Suprapubic skin (tissue), 4 donors: Measurements from ENCODE around the gene DHX30.

Experiments
- CTCF ChIP-seq, 2 donors: fragments of 200-600 bp in 1 of 2; fragments of 450-650 bp in 1 of 2; sonication (generic) in 1 of 2; IDR thresholded peaks; one replicate each; pipeline ENCODE4 v1.5.1; 2016 to 2019; ENCODE audit warnings: antibody characterized with exemption in 2 of 2, mild to moderate bottlenecking in 1 of 2, moderate library complexity in 1 of 2
- EP300 ChIP-seq: sonication (generic); formaldehyde crosslinking; IDR thresholded peaks from one replicate; pipeline ENCODE4 v1.6.1; 2017; ENCODE audit warnings: antibody characterized with exemption
- POLR2A ChIP-seq, 2 donors: fragments of 450-650 bp; IDR thresholded peaks; one replicate each; pipeline ENCODE4 v1.6.1; 2017; ENCODE audit warnings: antibody characterized with exemption in 2 of 2, mild to moderate bottlenecking in 2 of 2, moderate library complexity in 2 of 2
- POLR2AphosphoS5 ChIP-seq, 3 donors: sonication (generic); formaldehyde crosslinking; IDR thresholded peaks; one replicate each; pipeline ENCODE4 v1.6.1; 2017; ENCODE audit warnings: antibody characterized with exemption in 3 of 3

- TF ChIP-seq CTCF (IDR thresholded peaks at IDR 0.05): no peak
- TF ChIP-seq POLR2A (IDR thresholded peaks at IDR 0.05): no peak
- TF ChIP-seq EP300: no peak
- no peak for TF ChIP-seq POLR2AphosphoS5 (IDR thresholded peaks at IDR 0.05)
Measured at GRCh38 chr3:47897954-47898353, 95.0 kb downstream of the DHX30 start.
